ENCODE data around the gene ST6GALNAC4.

Gene ST6GALNAC4

GRCh38 chr9:127916720-127917581 is at the start of gene ST6GALNAC4:
Gene ST6GALNAC4, minus strand, starts transcription at chr9:127917041. Its CDS starts 622 bp downstream, at chr9:127916419.
- POLR2A ChIA-PET: interaction anchor here (0.5 to 1.8 kb wide), 12 partner anchors 10 to 1417 kb away, joined by 3 to 9 read pairs (median 4); partner anchors contain the start of genes PIP5KL1 and ST6GALNAC6
- H3K4me1 ChIP-seq (ENCODE audit: control insufficient read depth, insufficient read depth, low read length): peaks cover 3% of the 10 kb centered on the region; the same call in 1 of the 2 replicates
- H3K9me3 ChIP-seq (ENCODE audit: control insufficient read depth, insufficient read depth, low read depth, low read length): no peaks in the 10 kb centered on the region
- no peak within 1 kb of the TSS for H3K27ac ChIP-seq (ENCODE audit: extremely low read depth, low read depth, low read length)
- H3K4me3 ChIP-seq (ENCODE audit: low read depth, low read length): peak within 1 kb of the TSS; percentile 43
- CTCF ChIA-PET: interaction anchor here (0.6 to 8.1 kb wide), 8 partner anchors 47 to 327 kb away, joined by 3 to 46 read pairs (median 3); partner anchors contain the start of gene TOR2A
- peaks cover 0 to 16% of the 10 kb centered on the region in 2 experiments; a peak in 1 of 3 replicates for H3K36me3 ChIP-seq (ENCODE audit: control insufficient read depth in 2 of 2, insufficient read depth in 1 of 2, low read length in 2 of 2)
- no peak for TF ChIP-seq ZNF488 (tag by site-specific recombination; IDR thresholded peaks at IDR 0.05)
- TF ChIP-seq PATZ1 (tag by site-specific recombination; IDR thresholded peaks at IDR 0.05): 0 out of 2 replicates have a peak, but pooled peaks have one; percentile 36
- no peak for TF ChIP-seq ZNF184 (tag by site-specific recombination; IDR thresholded peaks at IDR 0.05)
- no peak for TF ChIP-seq ZSCAN18 (tag by site-specific recombination; IDR thresholded peaks at IDR 0.05)
- no peak for TF ChIP-seq KLF9 (tag by site-specific recombination; IDR thresholded peaks at IDR 0.05; ENCODE audit: low read depth)
- TF ChIP-seq ZNF704 (tag by site-specific recombination; IDR thresholded peaks at IDR 0.05): no peak
- TF ChIP-seq ZFHX2 (tag by site-specific recombination; conservative IDR thresholded peaks at IDR 0.05): no peak; the same call in 1 of the 2 replicates
- TF ChIP-seq PBX3 (CRISPR knock-in tag; IDR thresholded peaks at IDR 0.05): peak; percentile 25; the same call in 1 of the 2 replicates
- TF ChIP-seq ZNF114 (tag by site-specific recombination; IDR thresholded peaks at IDR 0.05): no peak
- no peak for TF ChIP-seq KLF17 (tag by site-specific recombination; IDR thresholded peaks at IDR 0.05)
- TF ChIP-seq ZNF48 (tag by site-specific recombination; IDR thresholded peaks at IDR 0.05): no peak
- no peak for TF ChIP-seq ZNF530 (tag by site-specific recombination; IDR thresholded peaks at IDR 0.05; ENCODE audit: low read depth)
- no peak for TF ChIP-seq BCL6B (tag by site-specific recombination; IDR thresholded peaks at IDR 0.05)
- TF ChIP-seq ZNF24 (tag by site-specific recombination; IDR thresholded peaks at IDR 0.05): no peak
- no peak for TF ChIP-seq ZNF248 (tag by site-specific recombination; IDR thresholded peaks at IDR 0.05)
- TF ChIP-seq SP2 (tag by site-specific recombination; IDR thresholded peaks at IDR 0.05): peak; percentile 40; the same call in 1 of the 2 replicates
- TF ChIP-seq ZBTB17 (tag by site-specific recombination; IDR thresholded peaks at IDR 0.05): peak; percentile 66
- TF ChIP-seq ZNF335 (tag by site-specific recombination; conservative IDR thresholded peaks at IDR 0.05): peak; percentile 67
- no peak for TF ChIP-seq KLF8 (tag by site-specific recombination; IDR thresholded peaks at IDR 0.05)
- no peak for TF ChIP-seq SETDB1 (IDR thresholded peaks at IDR 0.05; ENCODE audit: insufficient read length, low read length)
- no peak for TF ChIP-seq ZEB2 (tag by site-specific recombination; IDR thresholded peaks at IDR 0.05)
- TF ChIP-seq ZBTB20 (tag by site-specific recombination; IDR thresholded peaks at IDR 0.05): peak; percentile 45; the same call in 1 of the 2 replicates
- TF ChIP-seq ZNF513 (tag by site-specific recombination; IDR thresholded peaks at IDR 0.05): no peak
- no peak for TF ChIP-seq GLIS1 (tag by site-specific recombination; IDR thresholded peaks at IDR 0.05)
- no peak for TF ChIP-seq ZNF701 (tag by site-specific recombination; IDR thresholded peaks at IDR 0.05)
